GM12872 (cell line): Measurements from ENCODE around the gene STRN4.

ENCODE experiments used
- CTCF ChIP-seq: IDR thresholded peaks from 3 replicates; pipeline ENCODE4 v1.5.1; 2011; ENCODE audit warnings: low read depth, mild to moderate bottlenecking, low read length, moderate library complexity; ENCODE audit not compliant: insufficient read depth

The STRN4 gene

DNA sequence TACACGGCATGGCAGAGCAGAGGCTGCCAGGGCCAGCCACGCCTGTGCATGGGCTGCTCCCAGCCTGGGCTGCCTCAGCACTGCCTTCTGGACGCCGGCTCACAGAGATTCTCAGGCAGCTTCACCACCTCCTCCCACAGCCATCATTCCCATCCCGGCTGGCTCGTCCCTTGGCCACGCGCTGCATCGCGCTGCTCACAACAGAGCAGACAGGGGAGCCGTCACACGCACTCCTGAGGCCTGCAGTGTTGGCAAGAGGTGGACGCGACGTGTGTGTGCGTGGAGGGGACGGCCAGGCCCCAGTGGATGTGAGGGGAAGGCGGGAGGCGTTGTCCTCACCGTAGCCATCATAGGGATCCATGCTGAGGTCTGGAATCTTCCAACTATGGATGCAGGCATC lies 21.8 kb downstream of the STRN4 start:
- TF ChIP-seq CTCF, result no peak

DNA sequence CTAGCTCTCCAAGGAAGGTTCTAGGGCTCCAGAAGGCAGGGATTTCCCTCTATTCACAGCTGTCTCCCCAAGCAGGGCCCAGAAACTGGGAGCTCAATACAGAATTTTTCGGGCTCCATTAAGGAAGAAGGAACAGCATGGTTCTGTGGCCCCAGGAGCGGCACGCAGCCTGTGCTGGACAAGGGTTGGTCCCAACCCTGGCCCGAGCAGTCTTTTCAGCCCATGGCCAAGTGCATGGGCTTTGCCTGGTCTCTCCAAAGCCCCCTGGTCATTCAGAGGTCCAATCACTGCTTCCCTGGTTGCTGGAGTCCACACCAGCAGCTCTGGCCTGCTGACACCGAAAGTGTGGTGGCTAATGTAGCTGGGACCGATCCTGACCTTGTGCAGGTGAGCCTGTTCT lies 22.8 kb downstream of the STRN4 start:
- no peak for TF ChIP-seq CTCF

DNA sequence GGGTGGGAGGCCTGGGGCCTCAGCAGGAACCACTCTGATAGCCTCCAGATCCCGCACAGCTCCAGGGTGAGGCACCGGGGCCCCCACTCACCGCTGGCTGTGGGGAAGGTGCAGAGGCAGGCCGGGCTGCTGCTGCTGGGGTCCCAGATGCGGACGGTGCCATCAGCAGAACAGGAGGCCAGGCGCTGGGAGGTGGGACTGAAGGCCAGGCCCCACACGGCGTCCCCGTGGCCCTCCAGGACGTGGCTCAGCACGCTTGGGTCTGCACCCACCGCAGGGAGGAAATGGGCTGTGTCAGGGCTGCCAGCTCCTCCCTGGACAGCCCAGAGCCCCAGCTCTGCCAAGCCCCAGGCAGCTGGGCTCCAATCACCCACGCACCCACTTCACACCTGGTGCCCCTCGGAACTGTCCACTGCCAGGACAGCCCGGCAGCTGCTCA lies 23.2 kb downstream of the STRN4 start:
- TF ChIP-seq CTCF, result no peak

- TF ChIP-seq CTCF, result no peak
These were observed 23.7 kb downstream of the STRN4 start for GRCh38 chr19:46722421-46723022.

GRCh38 chr19:46722004-46722380 lies 24.3 kb downstream of the STRN4 start:
- TF ChIP-seq CTCF, result no peak

- peak; percentile 27; the same call in 1 of the 3 replicates for TF ChIP-seq CTCF
These were observed 24.8 kb downstream of the STRN4 start for GRCh38 chr19:46721269-46722003.

GRCh38 chr19:46720503-46721239 lies 25.6 kb downstream of the STRN4 start:
- no peak for TF ChIP-seq CTCF
